IPS-11a (cell line): ENCODE results near the gene DDX24.

Experiments
- H3K4me3 ChIP-seq: one replicate; pipeline ENCODE4 v1.5.1; 2013; ENCODE audit warnings: low read depth, low read length, control low read depth

DDX24 gene

GRCh38 chr14:94049625-94050023 lies 31.4 kb downstream of the DDX24 start:
- no peak overlapping the region for H3K4me3 ChIP-seq

GRCh38 chr14:94048691-94049624 lies 32.0 kb downstream of the DDX24 start:
- no peak overlapping the region for H3K4me3 ChIP-seq

GRCh38 chr14:94047581-94047980 lies 33.4 kb downstream of the DDX24 start:
- H3K4me3 ChIP-seq: no peak overlapping the region

- no peak overlapping the region for H3K4me3 ChIP-seq
These were observed 34.2 kb downstream of the DDX24 start for GRCh38 chr14:94046696-94047250.

- no peak overlapping the region for H3K4me3 ChIP-seq
These were observed 35.2 kb downstream of the DDX24 start for GRCh38 chr14:94045563-94046345.

GRCh38 chr14:94045101-94045500 lies 35.9 kb downstream of the DDX24 start:
- no peak overlapping the region for H3K4me3 ChIP-seq

GRCh38 chr14:94044476-94045091 lies 36.4 kb downstream of the DDX24 start:
- no peak overlapping the region for H3K4me3 ChIP-seq

GRCh38 chr14:94043756-94044475 lies 37.1 kb downstream of the DDX24 start:
- no peak overlapping the region for H3K4me3 ChIP-seq

GRCh38 chr14:94043111-94043755 lies 37.8 kb downstream of the DDX24 start:
- H3K4me3 ChIP-seq: no peak overlapping the region

- no peak overlapping the region for H3K4me3 ChIP-seq
These were observed 38.4 kb downstream of the DDX24 start for GRCh38 chr14:94042433-94043091.

GRCh38 chr14:94041551-94042346 lies 39.3 kb downstream of the DDX24 start:
- no peak overlapping the region for H3K4me3 ChIP-seq

- H3K4me3 ChIP-seq: no peak overlapping the region
These were observed 40.2 kb downstream of the DDX24 start for GRCh38 chr14:94040796-94041195.

GRCh38 chr14:94040247-94040646 lies 40.8 kb downstream of the DDX24 start:
- no peak overlapping the region for H3K4me3 ChIP-seq

- H3K4me3 ChIP-seq: no peak overlapping the region
These were observed 41.9 kb downstream of the DDX24 start for GRCh38 chr14:94038921-94039629.

- H3K4me3 ChIP-seq: no peak overlapping the region
These were observed 42.5 kb downstream of the DDX24 start for GRCh38 chr14:94038510-94038909.

GRCh38 chr14:94037954-94038353 lies 43.0 kb downstream of the DDX24 start:
- H3K4me3 ChIP-seq: no peak overlapping the region

- no peak overlapping the region for H3K4me3 ChIP-seq
These were observed 44.5 kb downstream of the DDX24 start for GRCh38 chr14:94036313-94037167.
